NCI-H82 treated with DMSO at 0.1 percent for 48 hours (cell line): ENCODE measurements around the gene CENPX.
A peak's percentile ranks its signal among the peaks of the same experiment; 100 is the strongest.
"Not testable (repeated sequence)": the region's sequence is repeated elsewhere in the genome, so short reads cannot be mapped to it uniquely, and the experiment has no call there.

Source experiments
- DNase-seq: peaks from one replicate; lab custom pipeline; 2025; ENCODE audit not compliant: unreplicated experiment; lab: John Stamatoyannopoulos, UW

Gene CENPX

GRCh38 chr17:82041144-82041814 lies 18.6 kb upstream of the CENPX start:
- DNase-seq, result no peak

DNA sequence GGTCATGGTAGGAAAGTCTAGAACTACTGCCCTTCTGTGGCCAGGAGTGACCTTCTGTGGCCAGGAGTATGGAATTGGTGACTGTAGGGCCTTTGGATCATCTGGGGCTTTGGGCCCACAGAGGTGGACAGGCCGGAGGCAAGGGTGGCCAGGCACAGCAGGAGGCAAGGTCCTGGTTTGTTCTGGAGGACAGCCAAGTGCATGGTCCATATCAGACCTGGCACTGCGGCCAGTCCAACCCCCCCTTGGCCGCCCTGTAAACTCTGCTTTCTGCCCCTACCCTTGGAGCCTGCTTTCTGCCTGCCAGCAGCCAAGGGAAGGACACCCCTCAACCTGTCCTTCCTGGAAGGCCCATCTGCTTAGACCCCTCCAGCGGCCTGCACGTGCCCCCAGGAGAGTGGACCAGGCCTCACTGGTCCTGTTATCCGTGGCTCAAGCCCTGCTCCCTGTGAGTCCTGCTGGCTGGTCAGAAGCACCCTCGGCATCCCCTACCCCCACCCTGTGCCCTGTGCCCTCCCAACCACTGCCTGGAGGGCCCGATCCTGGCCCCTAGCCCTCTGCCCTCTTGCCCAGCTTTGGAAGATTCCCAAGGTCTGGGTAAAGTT lies 17.1 kb upstream of the CENPX start:
- DNase-seq, result no peak

- not testable (repeated sequence) for DNase-seq
Observed at GRCh38 chr17:82038796-82039409, 16.2 kb upstream of the CENPX start.

DNA sequence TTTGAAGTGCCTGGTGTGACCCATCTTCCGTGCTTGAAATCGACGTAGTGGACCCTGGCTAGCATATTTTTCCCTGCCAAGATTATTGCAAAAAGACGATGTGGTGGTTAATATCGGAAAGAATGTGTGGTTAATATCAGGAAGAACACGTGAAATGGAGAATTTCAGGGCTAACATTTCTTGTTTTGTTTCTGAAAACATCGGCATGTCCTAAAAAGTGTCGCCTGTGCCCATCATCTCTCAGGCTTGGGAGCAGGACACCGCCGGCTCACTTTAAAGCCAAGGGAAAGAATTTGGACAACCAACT lies 15.2 kb upstream of the CENPX start:
- DNase-seq, result no peak

DNA sequence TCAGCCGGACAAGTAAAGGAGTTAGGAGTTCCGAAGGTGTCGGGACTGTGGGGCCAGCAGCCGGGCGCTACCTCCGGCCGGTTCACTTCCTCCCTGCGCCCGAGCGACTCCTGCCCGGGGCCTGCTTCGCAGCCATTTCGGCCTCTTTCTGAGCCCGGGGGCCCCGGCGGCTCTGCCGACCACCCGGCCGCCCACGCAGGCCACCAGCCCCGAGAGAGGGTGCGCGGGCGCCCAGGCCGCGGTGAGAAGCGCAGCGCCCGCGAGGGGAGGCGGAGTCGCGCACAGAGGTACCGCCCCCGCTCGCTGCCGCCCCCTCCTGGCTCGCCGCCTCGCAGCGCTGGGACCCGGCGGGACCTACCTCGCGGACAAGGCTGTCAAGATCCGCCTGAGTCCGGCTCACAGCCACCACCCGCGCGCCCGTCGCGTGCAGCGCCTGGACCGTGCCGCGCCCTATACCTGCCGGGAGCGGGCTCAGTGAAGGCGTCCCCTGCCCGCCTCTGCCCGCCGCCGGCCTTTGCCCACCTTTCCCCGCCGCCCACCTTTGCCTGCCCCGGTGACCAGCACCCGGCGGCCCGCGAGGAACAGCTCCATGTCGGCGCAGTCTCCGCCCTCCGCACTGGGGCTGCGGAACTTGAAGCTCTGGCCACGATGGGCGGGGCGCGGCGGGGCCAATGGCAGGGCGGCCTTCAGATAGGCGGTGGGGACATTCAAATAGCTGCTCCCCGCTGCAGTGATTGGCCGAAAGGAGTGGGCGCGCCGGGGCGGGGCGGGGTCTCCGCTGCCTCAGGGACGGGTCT lies 14.6 kb upstream of the CENPX start, which contains the start of gene DCXR:
Gene DCXR, minus strand, starts transcription at position 606 of the 797 bp plus-strand sequence. Its CDS starts 15 bp downstream, at position 591.
- peak; percentile 96 for DNase-seq

- no peak for DNase-seq
Observed at GRCh38 chr17:82036634-82037091, 14.0 kb upstream of the CENPX start.

- DNase-seq, result no peak
Observed at GRCh38 chr17:82035956-82036633, 13.4 kb upstream of the CENPX start.

- no peak for DNase-seq
Observed at GRCh38 chr17:82035488-82035887, 12.8 kb upstream of the CENPX start.

DNA sequence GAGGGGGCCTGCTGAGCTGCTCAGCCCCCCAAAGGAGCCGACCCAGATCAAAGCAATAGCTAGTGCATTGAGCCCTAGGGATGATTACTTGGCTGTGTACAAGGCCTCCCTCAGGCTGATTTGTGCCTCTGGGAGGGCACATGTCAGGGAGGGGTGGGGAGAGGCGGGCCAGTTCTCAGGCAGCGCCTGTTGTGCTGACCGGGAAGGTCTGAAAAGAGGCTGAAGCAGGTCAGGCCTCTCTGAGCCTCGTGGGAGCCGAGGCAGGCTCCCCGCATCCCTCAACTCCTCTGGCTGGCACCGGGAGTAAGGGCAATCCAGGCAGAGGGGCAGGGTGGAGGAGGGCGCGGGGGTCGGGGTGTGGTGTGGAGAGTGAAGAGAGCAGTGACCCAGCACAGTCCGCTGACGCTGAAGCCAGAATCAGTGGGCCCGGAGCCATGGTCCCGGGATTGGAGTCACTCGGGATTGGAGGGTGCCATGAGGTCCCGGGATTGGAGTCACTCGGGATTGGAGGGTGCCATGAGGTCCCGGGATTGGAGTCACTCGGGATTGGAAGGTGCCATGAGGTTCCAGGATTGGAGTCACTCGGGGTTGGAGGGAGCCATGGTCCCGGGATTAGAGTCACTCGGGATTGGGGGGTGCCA lies 11.8 kb upstream of the CENPX start:
- DNase-seq, result no peak

- no peak for DNase-seq
Observed at GRCh38 chr17:82033359-82034085, 10.8 kb upstream of the CENPX start.

DNA sequence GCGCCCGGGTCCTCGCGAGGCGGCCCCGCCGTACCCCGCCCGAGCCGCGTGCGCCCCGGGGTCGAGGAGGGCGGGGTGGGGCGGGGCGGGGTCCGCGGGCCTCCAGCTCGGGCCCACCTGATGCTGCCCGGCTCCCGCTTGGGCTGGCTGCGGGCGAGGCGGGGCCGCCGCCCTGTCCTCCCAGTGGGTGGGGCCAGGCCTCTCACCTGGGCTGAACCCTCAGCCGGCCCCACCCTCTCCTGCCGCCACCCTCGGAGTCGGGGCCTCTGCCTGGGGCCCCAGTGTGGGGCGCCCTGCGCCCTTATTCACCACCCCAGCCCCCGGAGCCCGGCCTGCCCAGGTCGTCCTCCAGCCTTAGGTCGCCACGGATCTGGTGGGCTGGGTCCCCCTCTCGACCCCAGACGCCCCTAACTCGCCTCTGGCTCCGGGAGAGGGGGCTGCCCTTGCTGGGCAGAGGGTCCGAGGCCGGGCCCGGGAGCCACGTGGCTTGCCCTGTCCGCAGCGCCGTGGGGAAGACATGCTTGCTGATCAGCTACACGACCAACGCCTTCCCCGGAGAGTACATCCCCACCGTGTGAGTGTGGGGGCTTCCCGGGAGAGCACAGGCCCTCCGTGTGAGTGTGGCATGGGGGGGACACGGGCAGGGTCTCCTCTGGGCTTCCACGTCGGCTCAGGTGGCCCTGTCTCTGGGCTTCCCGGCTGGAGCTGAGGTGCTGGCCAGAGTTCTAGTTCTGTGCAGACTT lies 9.4 kb upstream of the CENPX start:
- peak; percentile 22 for DNase-seq

DNA sequence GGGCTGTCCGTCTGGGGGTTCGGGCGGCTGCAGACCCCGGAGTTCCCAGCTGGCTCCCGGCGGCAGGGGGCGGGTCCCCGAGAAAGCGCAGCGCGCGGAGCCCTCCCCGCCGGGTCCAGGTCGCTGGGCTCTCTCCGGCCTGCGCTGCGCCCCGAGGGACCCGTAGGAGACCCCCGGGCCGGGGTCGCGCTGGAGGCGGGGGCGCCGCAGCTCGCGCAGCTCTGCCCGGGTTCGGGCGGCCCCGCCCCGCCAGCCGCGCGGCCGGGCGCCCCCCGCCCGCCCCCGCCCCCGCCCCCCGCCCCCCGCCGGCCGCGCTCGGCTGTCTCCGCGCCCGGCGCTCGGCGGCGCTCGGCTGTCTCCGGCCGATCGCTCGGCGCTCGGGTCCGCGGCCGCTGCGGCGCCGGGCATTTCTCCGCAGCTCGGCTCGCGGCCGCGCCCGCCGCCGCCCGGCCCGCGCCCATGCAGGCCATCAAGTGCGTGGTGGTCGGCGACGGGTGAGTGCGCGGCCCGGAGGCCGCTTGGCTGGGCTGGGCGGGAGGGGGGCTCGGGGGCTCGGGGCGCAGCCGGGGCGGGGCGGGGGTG lies 8.7 kb upstream of the CENPX start, which contains the start of gene RAC3:
Gene RAC3, plus strand, starts transcription at position 376 of the 582 bp plus-strand sequence. Its CDS starts 84 bp downstream, at position 460.
- DNase-seq, result no peak

- peak; percentile 16 for DNase-seq
Observed at GRCh38 chr17:82030470-82031302, 8.0 kb upstream of the CENPX start.

GRCh38 chr17:82029990-82030469 lies 7.4 kb upstream of the CENPX start:
- DNase-seq, result no peak

GRCh38 chr17:82029391-82029790 lies 6.7 kb upstream of the CENPX start:
- no peak for DNase-seq

- DNase-seq, result no peak
Observed at GRCh38 chr17:82028966-82029365, 6.3 kb upstream of the CENPX start.

DNA sequence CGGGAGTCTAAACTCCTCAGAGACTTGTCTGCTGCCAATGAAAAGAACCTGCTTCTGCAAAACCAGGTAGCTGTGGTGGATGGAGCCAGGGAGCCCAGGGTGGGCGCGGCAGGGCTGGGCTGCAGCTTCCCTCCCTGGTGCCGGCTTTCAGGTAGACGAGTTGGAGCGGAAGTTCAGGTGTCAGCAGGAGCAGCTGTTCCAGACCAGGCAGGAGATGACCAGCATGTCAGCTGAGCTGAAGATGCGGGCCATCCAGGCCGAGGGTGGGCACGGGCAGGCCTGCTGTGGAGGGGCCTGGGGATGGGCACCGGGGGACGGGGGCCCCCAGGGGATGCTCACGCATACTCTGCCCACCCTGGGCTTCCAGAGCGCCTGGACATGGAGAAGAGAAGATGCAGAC lies 5.6 kb upstream of the CENPX start:
- DNase-seq, result no peak
